ENCODE results near the gene SUGP2. TPM values are rescaled to one million over a fixed set of nuclear protein-coding genes. Genes with fewer than 3 reads are reported as not detected.
A peak's percentile ranks its signal among the peaks of the same experiment; 100 is the strongest.

Gene SUGP2
- total and polyA plus RNA-seq, 9 of the 15 experiments (the other 6 are each of a cell fraction or from before 2014, with no cell fraction given), result 13.1 to 101 (median 63.1) TPM

- FAIRE-seq, result peak; percentile 87
- Histone ChIP-seq H3K36me3 (ENCODE audit: control insufficient read depth, insufficient read depth, low read length) (peaks cover 62% of the 10 kb centered on the region), H3K9me1 (ENCODE audit: control insufficient read depth, insufficient read depth, low read length) (peaks cover 3% of the 10 kb centered on the region), H4K20me1 (replicated peaks; ENCODE audit: control insufficient read depth, insufficient read depth, low read length) (0 out of 2 replicates have a peak, but pooled peaks cover under 1% of the 10 kb centered on the region), H3K27ac (ENCODE audit: extremely low read depth, low read depth, low read length) (peak overlapping the region; percentile 89), H3K9me3 (replicated peaks; ENCODE audit: control insufficient read depth, insufficient read depth, low read depth, low read length) (no peaks in the 10 kb centered on the region), H3K4me1 (replicated peaks in 1 of 2; ENCODE audit: control insufficient read depth in 2 of 2, insufficient read depth in 2 of 2, low read length in 2 of 2) (peaks cover 47 to 87% of the 10 kb centered on the region in 2 experiments), H3K9ac (ENCODE audit: insufficient read depth in 1 of 2, low read depth in 2 of 2, low read length in 2 of 2) (peak overlapping the region; percentile 84 to 90), H3K4me3 (no peak overlapping the region; the same call in 1 of the 2 replicates), H3K27me3 (ENCODE audit: control insufficient read depth in 2 of 2, insufficient read depth in 2 of 2, low read length in 2 of 2) (no peaks in the 10 kb centered on the region; a peak in 1 of 5 replicates), H3K4me2 (ENCODE audit: insufficient read depth, low read length) (peak overlapping the region; percentile 95), H2AFZ (ENCODE audit: low read depth, low read length) (no peak overlapping the region), H3K79me2 (ENCODE audit: control insufficient read depth, insufficient read depth, low read length) (peaks cover 39% of the 10 kb centered on the region)
- CTCF ChIA-PET (ENCODE audit: low intra/inter-chr PET ratio), result no interaction called here
- 28% methylated on average over 17 of the region's 17 CpGs for whole genome bisulfite sequencing (ENCODE audit: insufficient coverage, low coverage, missing lambda C conversion rate)
- peak; percentile 1; the same call in 1 of the 3 replicates for ATAC-seq
- POLR2A ChIA-PET, result interaction anchor here (0.6 to 1.7 kb wide), 7 partner anchors 9 to 463 kb away, joined by 3 to 11 read pairs (median 3); no protein-coding TSS in a partner anchor
- BruUV-seq (replicated peaks), result no TSS peak
- DNase-seq (ENCODE audit: extremely low read depth in 1 of 4, low spot score in 3 of 4), result peak; percentile 50 to 72 (median 62)
- in situ Hi-C loops (cut with MboI) (loop anchor here (5.0 kb wide), 1 partner anchor 78 kb away; the partner anchor contains the start of gene TMEM161A), intact Hi-C loops (cut with micrococcal nuclease) (loop anchor here (10.0 kb wide), 1 partner anchor 266 kb away; the partner anchor contains the start of genes MAU2 and SUGP1)
- TF ChIP-seq NR2C2 (CRISPR knock-in tag; IDR thresholded peaks at IDR 0.05) (no peak), NR2C2 (tag; IDR thresholded peaks at IDR 0.05) (peak; percentile 67), ZNF740 (CRISPR knock-in tag; IDR thresholded peaks at IDR 0.05) (no peak), ZNF740 (tag; IDR thresholded peaks at IDR 0.05) (no peak), MEF2D (tag; conservative IDR thresholded peaks at IDR 0.05; ENCODE audit: low read depth) (0 out of 2 replicates have a peak, but pooled peaks have one; percentile 33), L3MBTL2 (IDR thresholded peaks at IDR 0.05) (peak; percentile 30; the same call in 1 of the 2 replicates), MGA (IDR thresholded peaks at IDR 0.05) (no peak), RBM14 (IDR thresholded peaks at IDR 0.05; ENCODE audit: borderline replicate concordance, insufficient read depth, low read depth, low read length) (no peak)
Measured at GRCh38 chr19:19059018-19059836, 25.9 kb upstream of the SUGP2 start.

Measured in K562 (cell line).